SK-N-SH (cell line): Measurements from ENCODE around the gene MED26. TPM values are rescaled to one million over a fixed set of nuclear protein-coding genes. Genes with fewer than 3 reads are reported as not detected.

ENCODE experiments used
- CTCF ChIA-PET: fragments of 300-600, 350-600 bp; formaldehyde crosslinking; extraction: SDS; loops from one replicate; lab custom pipeline; 2021; lab: Yijun Ruan, JAX
- POLR2A ChIA-PET: fragments of 350-600 bp; sonication (Branson Sonifier 250); formaldehyde crosslinking; extraction: SDS; loops from one replicate; lab custom pipeline; 2020; ENCODE audit warnings: antibody characterized with exemption, inconsistent platforms; lab: Yijun Ruan, JAX
- DNase-seq: peaks from one replicate; pipeline ENCODE4 v3.0.0; 2012
- H2AFZ ChIP-seq: fragments of 200-600 bp; sonication (generic); 2 replicates; pipeline ENCODE4 v1.8.1; 2016; ENCODE audit warnings: antibody characterized with exemption, mild to moderate bottlenecking, low read depth
- H3F3A ChIP-seq: fragments of 200-600 bp; sonication (generic); replicated peaks from 2 replicates; pipeline ENCODE3; 2016; ENCODE audit warnings: antibody characterized with exemption, mild to moderate bottlenecking; ENCODE audit not compliant: insufficient read depth
- H3K27ac ChIP-seq, 2 experiments: fragments of 200-500 bp in 1 of 2; fragments of 200-600 bp in 1 of 2; sonication (Bioruptor generic) in 1 of 2; sonication (generic), shearing (Covaris generic) in 1 of 2; 2 replicates each; pipeline versions ENCODE4 v1.5.1 to v1.6.1; 2014 to 2016; ENCODE audit warnings: low read depth in 2 of 2, inconsistent platforms in 1 of 2, low read length in 1 of 2, mild to moderate bottlenecking in 1 of 2, mixed read lengths in 1 of 2
- H3K27me3 ChIP-seq: fragments of 200-600 bp; sonication (generic), shearing (Covaris generic); 2 replicates; pipeline ENCODE4 v1.6.1; 2016; ENCODE audit warnings: mixed run types; ENCODE audit not compliant: insufficient read depth
- H3K36me3 ChIP-seq, 2 experiments: fragments of 200-500 bp in 1 of 2; fragments of 200-600 bp in 1 of 2; sonication (Bioruptor generic) in 1 of 2; sonication (generic) in 1 of 2; replicated peaks in 1 of 2; 2 replicates each; pipeline versions ENCODE3 to v1.5.1; 2014 to 2016; ENCODE audit warnings: low read length in 1 of 2, mild to moderate bottlenecking in 1 of 2; ENCODE audit not compliant: insufficient read depth in 2 of 2, control insufficient read depth in 1 of 2
- H3K4me1 ChIP-seq, 2 experiments: fragments of 200-500 bp in 1 of 2; fragments of 200-600 bp in 1 of 2; sonication (Bioruptor generic) in 1 of 2; sonication (generic), shearing (Covaris generic) in 1 of 2; 2 replicates each; pipeline versions ENCODE4 v1.5.1 to v1.6.1; 2014 to 2016; ENCODE audit warnings: low read depth in 1 of 2, low read length in 1 of 2, mixed run types in 1 of 2; ENCODE audit not compliant: insufficient read depth in 2 of 2, control insufficient read depth in 1 of 2
- H3K4me2 ChIP-seq: fragments of 200-600 bp; sonication (generic), shearing (Covaris generic); 2 replicates; pipeline ENCODE4 v1.6.1; 2017; ENCODE audit warnings: mixed run types
- H3K4me3 ChIP-seq, 2 experiments: fragments of 200-500 bp in 1 of 2; fragments of 200-600 bp in 1 of 2; sonication (Bioruptor generic) in 1 of 2; sonication (generic), shearing (Covaris generic) in 1 of 2; 2 replicates each; pipeline versions ENCODE4 v1.5.1 to v1.8.1; 2014 to 2016; ENCODE audit warnings: low read depth in 2 of 2, inconsistent platforms in 1 of 2, low read length in 1 of 2, mild to moderate bottlenecking in 1 of 2, mixed read lengths in 1 of 2, moderate library complexity in 1 of 2
- H3K79me2 ChIP-seq: fragments of 200-600 bp; sonication (generic); 2 replicates; pipeline ENCODE4 v1.8.1; 2017; ENCODE audit warnings: mild to moderate bottlenecking; ENCODE audit not compliant: insufficient read depth
- H3K9ac ChIP-seq: fragments of 200-600 bp; sonication (generic); 2 replicates; pipeline ENCODE4 v1.6.1; 2017; ENCODE audit warnings: mixed run types
- H3K9me2 ChIP-seq: fragments of 200-600 bp; sonication (generic); 2 replicates; pipeline ENCODE4 v1.6.1; 2017; ENCODE audit warnings: mixed run types
- H3K9me3 ChIP-seq: fragments of 200-600 bp; sonication (generic); 2 replicates; pipeline ENCODE4 v1.6.1; 2017; ENCODE audit warnings: mixed run types, mild to moderate bottlenecking, moderate library complexity
- H4K20me1 ChIP-seq: fragments of 200-600 bp; sonication (generic); 2 replicates; pipeline ENCODE4 v1.6.1; 2017; ENCODE audit warnings: mild to moderate bottlenecking, mixed run types; ENCODE audit not compliant: insufficient read depth
- ELF1 ChIP-seq: IDR thresholded peaks from 2 replicates; pipeline ENCODE4 v1.4.0; 2012
- FOSL2 ChIP-seq: IDR thresholded peaks from 2 replicates; pipeline ENCODE4 v1.4.0; 2012; ENCODE audit warnings: low read depth, mild to moderate bottlenecking, moderate library complexity, borderline replicate concordance
- GABPA ChIP-seq: IDR thresholded peaks from 2 replicates; pipeline ENCODE4 v1.4.0; 2012; ENCODE audit warnings: low read depth, mild to moderate bottlenecking
- JUND ChIP-seq: IDR thresholded peaks from 2 replicates; pipeline ENCODE4 v1.4.0; 2012
- MEF2A ChIP-seq: IDR thresholded peaks from 2 replicates; pipeline ENCODE4 v1.4.0; 2012; ENCODE audit warnings: low read depth, borderline replicate concordance
- MXI1 ChIP-seq: IDR thresholded peaks from 2 replicates; pipeline ENCODE4 v1.6.1; 2012; ENCODE audit warnings: mild to moderate bottlenecking, low read depth, low read length, improper control_type of control experiment
- NRF1 ChIP-seq: IDR thresholded peaks from 2 replicates; pipeline ENCODE4 v1.6.1; 2012; ENCODE audit warnings: low read depth, mild to moderate bottlenecking, low read length
- RCOR1 ChIP-seq: fragments of 150-350 bp; IDR thresholded peaks from 2 replicates; pipeline ENCODE4 v1.6.1; 2017; ENCODE audit warnings: antibody characterized with exemption, low read length
- RFX5 ChIP-seq: IDR thresholded peaks from 2 replicates; pipeline ENCODE4 v1.6.1; 2012; ENCODE audit warnings: mild to moderate bottlenecking, improper control_type of control experiment, low read length
- RXRA ChIP-seq: IDR thresholded peaks from 2 replicates; pipeline ENCODE4 v1.4.0; 2012; ENCODE audit warnings: low read depth, mild to moderate bottlenecking, borderline replicate concordance
- SMC3 ChIP-seq: IDR thresholded peaks from 2 replicates; pipeline ENCODE4 v1.6.1; 2012; ENCODE audit warnings: low read depth, low read length, improper control_type of control experiment
- WGBS: methylation state at CpG from one replicate; pipeline ENCODE4 v1.1.6; 2017; ENCODE audit warnings: low lambda C conversion rate; 5-methylcytosine and 5-hydroxymethylcytosine counted together
- polyA plus RNA-seq, 3 experiments: library from polyadenylated mRNA; depleted of rRNA; stranded (reverse); fragments of >200 nt; gene quantifications; 2 replicates each; pipeline ENCODE4 v1.2.3, GENCODE V29; 2012
- TF ChIP-seq, protein P1 (sequence below): IDR thresholded peaks from 2 replicates; pipeline ENCODE4 v1.6.1; 2012; ENCODE audit warnings: mild to moderate bottlenecking, low read depth, low read length, moderate library complexity
- TF ChIP-seq, protein P2 (sequence below): IDR thresholded peaks from 2 replicates; pipeline ENCODE4 v1.4.0; 2012; ENCODE audit warnings: low read depth
- TF ChIP-seq, protein P3 (sequence below): fragments of 150-350 bp; IDR thresholded peaks from 2 replicates; pipeline ENCODE4 v1.6.1; 2016; ENCODE audit warnings: mild to moderate bottlenecking, low read depth, low read length
- TF ChIP-seq, protein P4 (sequence below): IDR thresholded peaks from 2 replicates; pipeline ENCODE4 v1.4.0; 2012; ENCODE audit warnings: low read depth, borderline replicate concordance
- TF ChIP-seq, protein P5 (sequence below): IDR thresholded peaks from 2 replicates; pipeline ENCODE4; 2012

Gene MED26
- polyA plus RNA-seq, 1 of the 3 experiments (the other 2 are of a cell fraction) = 3.5 TPM

DNA sequence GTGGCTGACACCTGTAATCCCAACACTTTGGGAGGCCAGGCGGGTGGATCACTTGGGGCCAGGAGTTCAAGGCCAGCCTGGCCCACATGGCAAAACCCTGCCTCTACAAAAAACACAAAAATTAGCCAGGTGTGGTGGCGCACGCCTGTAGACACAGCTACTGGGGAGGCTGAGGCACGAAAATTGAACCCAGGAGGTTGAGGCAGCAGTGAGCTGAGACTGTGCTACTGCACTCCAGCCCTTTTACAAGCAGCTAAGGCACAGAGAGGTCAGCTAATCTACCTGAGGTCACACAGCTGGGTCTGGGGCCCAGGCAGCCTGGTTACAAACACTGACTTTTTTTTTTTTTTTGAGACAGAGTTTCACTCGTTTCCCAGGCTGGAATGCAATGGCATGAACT is 27.2 kb downstream of the MED26 start:
- ChIA-PET CTCF (interaction anchor here (1.4 to 3.1 kb wide), 2 partner anchors 9 to 11 kb away, joined by 4 to 12 read pairs; no protein-coding TSS in a partner anchor), POLR2A (no interaction called here)
- WGBS = 96% methylated on average over 5 of the region's 5 CpGs
- DNase-seq = no peak
- Histone ChIP-seq H3K27me3 (no peaks in the 10 kb centered on the region), H3K4me3 (no peak overlapping the region), H3K36me3 (no peaks in the 10 kb centered on the region), H3K9ac (no peak overlapping the region), H2AFZ (no peak overlapping the region), H4K20me1 (peaks cover 100% of the 10 kb centered on the region), H3F3A (no peaks in the 10 kb centered on the region), H3K4me2 (no peak overlapping the region), H3K79me2 (peaks cover 100% of the 10 kb centered on the region), H3K9me2 (no peaks in the 10 kb centered on the region), H3K4me1 (peaks cover 2 to 42% of the 10 kb centered on the region in 2 experiments; a peak in 2 of 4 replicates), H3K9me3 (no peaks in the 10 kb centered on the region), H3K27ac (no peak overlapping the region)
- TF ChIP-seq RCOR1 = no peak
- TF ChIP-seq, protein P1, sequence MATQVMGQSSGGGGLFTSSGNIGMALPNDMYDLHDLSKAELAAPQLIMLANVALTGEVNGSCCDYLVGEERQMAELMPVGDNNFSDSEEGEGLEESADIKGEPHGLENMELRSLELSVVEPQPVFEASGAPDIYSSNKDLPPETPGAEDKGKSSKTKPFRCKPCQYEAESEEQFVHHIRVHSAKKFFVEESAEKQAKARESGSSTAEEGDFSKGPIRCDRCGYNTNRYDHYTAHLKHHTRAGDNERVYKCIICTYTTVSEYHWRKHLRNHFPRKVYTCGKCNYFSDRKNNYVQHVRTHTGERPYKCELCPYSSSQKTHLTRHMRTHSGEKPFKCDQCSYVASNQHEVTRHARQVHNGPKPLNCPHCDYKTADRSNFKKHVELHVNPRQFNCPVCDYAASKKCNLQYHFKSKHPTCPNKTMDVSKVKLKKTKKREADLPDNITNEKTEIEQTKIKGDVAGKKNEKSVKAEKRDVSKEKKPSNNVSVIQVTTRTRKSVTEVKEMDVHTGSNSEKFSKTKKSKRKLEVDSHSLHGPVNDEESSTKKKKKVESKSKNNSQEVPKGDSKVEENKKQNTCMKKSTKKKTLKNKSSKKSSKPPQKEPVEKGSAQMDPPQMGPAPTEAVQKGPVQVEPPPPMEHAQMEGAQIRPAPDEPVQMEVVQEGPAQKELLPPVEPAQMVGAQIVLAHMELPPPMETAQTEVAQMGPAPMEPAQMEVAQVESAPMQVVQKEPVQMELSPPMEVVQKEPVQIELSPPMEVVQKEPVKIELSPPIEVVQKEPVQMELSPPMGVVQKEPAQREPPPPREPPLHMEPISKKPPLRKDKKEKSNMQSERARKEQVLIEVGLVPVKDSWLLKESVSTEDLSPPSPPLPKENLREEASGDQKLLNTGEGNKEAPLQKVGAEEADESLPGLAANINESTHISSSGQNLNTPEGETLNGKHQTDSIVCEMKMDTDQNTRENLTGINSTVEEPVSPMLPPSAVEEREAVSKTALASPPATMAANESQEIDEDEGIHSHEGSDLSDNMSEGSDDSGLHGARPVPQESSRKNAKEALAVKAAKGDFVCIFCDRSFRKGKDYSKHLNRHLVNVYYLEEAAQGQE = no peak
- TF ChIP-seq, protein P2, sequence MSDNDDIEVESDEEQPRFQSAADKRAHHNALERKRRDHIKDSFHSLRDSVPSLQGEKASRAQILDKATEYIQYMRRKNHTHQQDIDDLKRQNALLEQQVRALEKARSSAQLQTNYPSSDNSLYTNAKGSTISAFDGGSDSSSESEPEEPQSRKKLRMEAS = no peak
- TF ChIP-seq MXI1 = no peak
- no peak for TF ChIP-seq RXRA
- no peak for TF ChIP-seq ELF1
- TF ChIP-seq GABPA = no peak
- TF ChIP-seq MEF2A = no peak
- TF ChIP-seq FOSL2 = no peak
- TF ChIP-seq, protein P3, sequence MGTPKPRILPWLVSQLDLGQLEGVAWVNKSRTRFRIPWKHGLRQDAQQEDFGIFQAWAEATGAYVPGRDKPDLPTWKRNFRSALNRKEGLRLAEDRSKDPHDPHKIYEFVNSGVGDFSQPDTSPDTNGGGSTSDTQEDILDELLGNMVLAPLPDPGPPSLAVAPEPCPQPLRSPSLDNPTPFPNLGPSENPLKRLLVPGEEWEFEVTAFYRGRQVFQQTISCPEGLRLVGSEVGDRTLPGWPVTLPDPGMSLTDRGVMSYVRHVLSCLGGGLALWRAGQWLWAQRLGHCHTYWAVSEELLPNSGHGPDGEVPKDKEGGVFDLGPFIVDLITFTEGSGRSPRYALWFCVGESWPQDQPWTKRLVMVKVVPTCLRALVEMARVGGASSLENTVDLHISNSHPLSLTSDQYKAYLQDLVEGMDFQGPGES = no peak
- no peak for TF ChIP-seq SMC3
- TF ChIP-seq, protein P4, sequence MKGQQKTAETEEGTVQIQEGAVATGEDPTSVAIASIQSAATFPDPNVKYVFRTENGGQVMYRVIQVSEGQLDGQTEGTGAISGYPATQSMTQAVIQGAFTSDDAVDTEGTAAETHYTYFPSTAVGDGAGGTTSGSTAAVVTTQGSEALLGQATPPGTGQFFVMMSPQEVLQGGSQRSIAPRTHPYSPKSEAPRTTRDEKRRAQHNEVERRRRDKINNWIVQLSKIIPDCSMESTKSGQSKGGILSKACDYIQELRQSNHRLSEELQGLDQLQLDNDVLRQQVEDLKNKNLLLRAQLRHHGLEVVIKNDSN = no peak
- TF ChIP-seq, protein P5, sequence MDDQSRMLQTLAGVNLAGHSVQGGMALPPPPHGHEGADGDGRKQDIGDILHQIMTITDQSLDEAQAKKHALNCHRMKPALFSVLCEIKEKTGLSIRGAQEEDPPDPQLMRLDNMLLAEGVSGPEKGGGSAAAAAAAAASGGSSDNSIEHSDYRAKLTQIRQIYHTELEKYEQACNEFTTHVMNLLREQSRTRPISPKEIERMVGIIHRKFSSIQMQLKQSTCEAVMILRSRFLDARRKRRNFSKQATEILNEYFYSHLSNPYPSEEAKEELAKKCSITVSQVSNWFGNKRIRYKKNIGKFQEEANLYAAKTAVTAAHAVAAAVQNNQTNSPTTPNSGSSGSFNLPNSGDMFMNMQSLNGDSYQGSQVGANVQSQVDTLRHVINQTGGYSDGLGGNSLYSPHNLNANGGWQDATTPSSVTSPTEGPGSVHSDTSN = no peak
- TF ChIP-seq JUND = no peak
- TF ChIP-seq RFX5 = no peak
- no peak for TF ChIP-seq NRF1
